GM12891 (cell line): ENCODE measurements around the gene TRIM63.

ENCODE experiments used
- PAX5 ChIP-seq: IDR thresholded peaks from 2 replicates; pipeline ENCODE4 v1.6.1; 2011; ENCODE audit warnings: low read length, moderate library complexity, mild to moderate bottlenecking; ENCODE audit not compliant: insufficient read depth, severe bottlenecking
- POLR2A ChIP-seq: IDR thresholded peaks from 2 replicates; pipeline ENCODE4 v1.6.1; 2011; ENCODE audit warnings: low read depth, low read length, control low read depth
- POLR2AphosphoS5 ChIP-seq: IDR thresholded peaks from 2 replicates; pipeline ENCODE4 v1.6.1; 2011; ENCODE audit warnings: low read depth, low read length, control low read depth
- SPI1 ChIP-seq: IDR thresholded peaks from 2 replicates; pipeline ENCODE4 v1.6.1; 2011; ENCODE audit warnings: low read depth, low read length, control low read depth
- TAF1 ChIP-seq: IDR thresholded peaks from 2 replicates; pipeline ENCODE4 v1.6.1; 2011; ENCODE audit warnings: low read depth, low read length, control low read depth

GRCh38 chr1:26098602-26099001 is 31.2 kb upstream of the TRIM63 start:
- TF ChIP-seq POLR2A (no peak), TAF1 (no peak), POLR2AphosphoS5 (no peak), SPI1 (no peak), PAX5 (no peak)
